ENCODE data around the gene CAMK1D.
"Not testable (repeated sequence)": the region's sequence is repeated elsewhere in the genome, so short reads cannot be mapped to it uniquely, and the experiment has no call there.

CAMK1D gene

DNA sequence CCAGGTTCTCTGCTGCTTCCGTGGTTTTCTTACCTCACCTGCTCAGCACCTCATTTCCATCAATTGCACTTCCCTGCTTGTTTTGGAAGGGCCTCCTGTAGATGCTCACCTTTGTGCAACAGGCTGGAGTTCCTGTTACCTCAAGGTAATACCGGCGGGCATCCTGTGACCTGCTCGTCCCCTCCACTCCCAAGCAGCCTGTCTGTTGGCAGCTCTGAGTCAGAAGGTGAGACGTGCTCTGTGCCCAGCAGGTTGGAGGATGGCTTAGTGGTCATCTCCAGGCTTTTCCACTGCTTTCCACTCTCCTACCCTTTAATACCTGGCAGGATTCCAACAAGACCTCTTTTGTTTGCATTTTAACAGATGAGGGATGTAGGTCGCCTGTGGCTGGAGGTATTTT lies 86.0 kb downstream of the CAMK1D start:
- Histone ChIP-seq H3K4me2 (ENCODE audit: low read depth, low read length) (no peak overlapping the region), H3K9me2 (replicated peaks; ENCODE audit: insufficient read depth, low read length) (no peaks in the 10 kb centered on the region), H3K4me3 (ENCODE audit: low read length) (no peak overlapping the region), H3K4me1 (ENCODE audit: low read length) (no peaks in the 10 kb centered on the region), H2AFZ (ENCODE audit: low read length) (no peak overlapping the region), H3K36me3 (replicated peaks; ENCODE audit: insufficient read depth, low read length) (no peaks in the 10 kb centered on the region), H3K27me3 (replicated peaks; ENCODE audit: insufficient read depth, low read length) (no peaks in the 10 kb centered on the region), H3K79me2 (ENCODE audit: low read length) (peaks cover 54% of the 10 kb centered on the region), H3K9me3 (replicated peaks; ENCODE audit: insufficient read depth, low read length) (no peaks in the 10 kb centered on the region), H3K27ac (ENCODE audit: low read length) (no peak overlapping the region), H3K9ac (ENCODE audit: low read length) (no peak overlapping the region), H4K20me1 (ENCODE audit: insufficient read depth, low read length) (no peaks in the 10 kb centered on the region), H3F3A (ENCODE audit: insufficient read depth, low read length) (no peaks in the 10 kb centered on the region)
- DNase-seq = no peak
- TF ChIP-seq EZH2phosphoT487 (IDR thresholded peaks at IDR 0.05; ENCODE audit: low read length) (no peak), EZH2 (optimal IDR thresholded peaks at IDR 0.05; ENCODE audit: low read depth, low read length) (no peak)
- TF ChIP-seq, protein P1, sequence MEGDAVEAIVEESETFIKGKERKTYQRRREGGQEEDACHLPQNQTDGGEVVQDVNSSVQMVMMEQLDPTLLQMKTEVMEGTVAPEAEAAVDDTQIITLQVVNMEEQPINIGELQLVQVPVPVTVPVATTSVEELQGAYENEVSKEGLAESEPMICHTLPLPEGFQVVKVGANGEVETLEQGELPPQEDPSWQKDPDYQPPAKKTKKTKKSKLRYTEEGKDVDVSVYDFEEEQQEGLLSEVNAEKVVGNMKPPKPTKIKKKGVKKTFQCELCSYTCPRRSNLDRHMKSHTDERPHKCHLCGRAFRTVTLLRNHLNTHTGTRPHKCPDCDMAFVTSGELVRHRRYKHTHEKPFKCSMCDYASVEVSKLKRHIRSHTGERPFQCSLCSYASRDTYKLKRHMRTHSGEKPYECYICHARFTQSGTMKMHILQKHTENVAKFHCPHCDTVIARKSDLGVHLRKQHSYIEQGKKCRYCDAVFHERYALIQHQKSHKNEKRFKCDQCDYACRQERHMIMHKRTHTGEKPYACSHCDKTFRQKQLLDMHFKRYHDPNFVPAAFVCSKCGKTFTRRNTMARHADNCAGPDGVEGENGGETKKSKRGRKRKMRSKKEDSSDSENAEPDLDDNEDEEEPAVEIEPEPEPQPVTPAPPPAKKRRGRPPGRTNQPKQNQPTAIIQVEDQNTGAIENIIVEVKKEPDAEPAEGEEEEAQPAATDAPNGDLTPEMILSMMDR (IDR thresholded peaks at IDR 0.05; ENCODE audit: low read length) = no peak

DNA sequence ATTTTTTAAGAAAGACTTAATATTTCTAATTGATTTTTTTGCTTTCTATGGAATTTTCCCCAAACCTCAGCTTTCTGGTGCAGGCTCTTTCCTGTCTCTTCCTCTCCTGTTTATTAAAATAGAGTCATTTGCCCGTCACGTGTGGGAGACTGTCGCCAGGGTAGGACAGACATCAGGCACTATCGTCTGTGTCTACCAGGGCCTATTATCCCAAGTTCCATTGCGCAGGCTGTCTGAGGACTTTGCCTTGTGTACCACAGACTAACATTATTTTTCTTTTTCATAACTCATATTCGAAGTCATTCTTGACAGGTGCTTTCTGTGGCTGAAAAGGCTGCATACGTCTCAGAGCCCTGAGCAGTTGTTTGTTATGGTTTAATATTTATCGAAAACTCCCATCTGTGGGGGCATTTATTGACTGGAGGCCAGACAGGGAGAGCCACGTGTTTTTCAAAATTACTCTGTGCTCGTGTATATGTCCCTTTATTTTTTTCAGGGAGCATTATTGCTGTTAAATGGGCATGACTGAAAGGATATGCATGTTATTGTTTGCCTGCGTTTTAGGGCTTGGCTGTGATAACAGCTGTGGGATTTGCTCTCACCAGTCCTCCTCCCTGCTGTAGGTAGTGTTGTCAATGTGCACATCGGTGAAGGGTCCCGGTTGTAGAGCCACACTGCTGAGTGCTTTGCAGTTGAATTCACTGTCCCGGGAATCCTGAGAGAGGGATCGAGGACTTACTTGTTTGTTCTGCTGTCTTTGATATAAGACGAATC lies 89.8 kb downstream of the CAMK1D start:
- Histone ChIP-seq H2AFZ (ENCODE audit: low read length) (no peak overlapping the region), H3K4me2 (ENCODE audit: low read depth, low read length) (no peak overlapping the region), H4K20me1 (ENCODE audit: insufficient read depth, low read length) (no peaks in the 10 kb centered on the region), H3K9me2 (replicated peaks; ENCODE audit: insufficient read depth, low read length) (no peaks in the 10 kb centered on the region), H3K9me3 (replicated peaks; ENCODE audit: insufficient read depth, low read length) (no peaks in the 10 kb centered on the region), H3K36me3 (replicated peaks; ENCODE audit: insufficient read depth, low read length) (no peaks in the 10 kb centered on the region), H3F3A (ENCODE audit: insufficient read depth, low read length) (no peaks in the 10 kb centered on the region), H3K4me3 (ENCODE audit: low read length) (no peak overlapping the region), H3K27ac (ENCODE audit: low read length) (no peak overlapping the region), H3K4me1 (ENCODE audit: low read length) (no peaks in the 10 kb centered on the region), H3K9ac (ENCODE audit: low read length) (no peak overlapping the region), H3K79me2 (ENCODE audit: low read length) (peaks cover 53% of the 10 kb centered on the region), H3K27me3 (replicated peaks; ENCODE audit: insufficient read depth, low read length) (no peaks in the 10 kb centered on the region)
- no peak for DNase-seq
- TF ChIP-seq, protein P1 (IDR thresholded peaks at IDR 0.05; ENCODE audit: low read length) = no peak
- no peak for TF ChIP-seq EZH2 (optimal IDR thresholded peaks at IDR 0.05; ENCODE audit: low read depth, low read length)
- no peak for TF ChIP-seq EZH2phosphoT487 (IDR thresholded peaks at IDR 0.05; ENCODE audit: low read length)

DNA sequence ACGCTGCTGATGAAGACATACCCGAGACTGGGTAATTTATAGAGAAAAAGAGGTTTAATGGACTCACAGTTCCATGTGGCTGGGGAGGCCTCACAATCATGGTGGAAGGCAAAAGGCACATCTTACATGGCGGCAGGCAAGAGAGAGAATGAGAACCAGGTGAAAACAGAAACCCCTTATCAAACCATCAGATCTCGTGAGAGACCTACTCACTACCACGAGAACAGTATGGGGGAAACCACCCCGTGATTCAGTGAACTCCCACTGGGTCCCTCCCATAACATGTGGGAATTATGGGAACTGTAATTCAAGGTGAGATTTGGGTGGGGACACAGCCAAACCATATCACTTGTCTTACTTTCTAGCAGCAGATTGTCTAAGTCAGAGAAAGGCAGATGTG lies 90.4 kb downstream of the CAMK1D start:
- DNase-seq; H3K9ac ChIP-seq (ENCODE audit: low read length); H3K4me2 ChIP-seq (ENCODE audit: low read depth, low read length); H3K27ac ChIP-seq (ENCODE audit: low read length); H3F3A ChIP-seq (ENCODE audit: insufficient read depth, low read length); H3K4me3 ChIP-seq (ENCODE audit: low read length); H3K4me1 ChIP-seq (ENCODE audit: low read length); H2AFZ ChIP-seq (ENCODE audit: low read length); H3K27me3 ChIP-seq (replicated peaks; ENCODE audit: insufficient read depth, low read length); H3K9me2 ChIP-seq (replicated peaks; ENCODE audit: insufficient read depth, low read length); H3K9me3 ChIP-seq (replicated peaks; ENCODE audit: insufficient read depth, low read length); H4K20me1 ChIP-seq (ENCODE audit: insufficient read depth, low read length); H3K36me3 ChIP-seq (replicated peaks; ENCODE audit: insufficient read depth, low read length): not testable (repeated sequence)
- peaks cover 57% of the 10 kb centered on the region for H3K79me2 ChIP-seq (ENCODE audit: low read length)

DNA sequence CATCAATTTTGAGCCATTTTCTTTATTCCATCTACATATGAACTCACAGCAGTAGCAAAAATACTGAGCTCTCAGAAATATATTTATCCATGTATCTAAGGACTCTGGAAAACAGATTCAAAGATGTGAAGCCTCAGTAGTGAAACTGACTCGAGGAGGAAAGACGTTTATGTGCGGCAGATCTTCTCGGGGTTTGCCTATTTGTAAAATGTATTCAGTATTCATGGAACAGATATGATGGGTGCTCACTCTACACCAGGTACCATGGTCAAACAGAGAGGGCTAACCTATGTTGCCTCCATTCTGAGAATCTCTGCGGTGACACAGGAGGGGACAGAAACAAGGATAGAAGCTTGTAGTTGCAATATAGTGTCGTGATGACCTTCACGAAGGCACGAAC lies 93.7 kb downstream of the CAMK1D start:
- Histone ChIP-seq H3K9me2 (replicated peaks; ENCODE audit: insufficient read depth, low read length) (no peaks in the 10 kb centered on the region), H4K20me1 (ENCODE audit: insufficient read depth, low read length) (no peaks in the 10 kb centered on the region), H3K36me3 (replicated peaks; ENCODE audit: insufficient read depth, low read length) (no peaks in the 10 kb centered on the region), H3K9me3 (replicated peaks; ENCODE audit: insufficient read depth, low read length) (no peaks in the 10 kb centered on the region), H3K4me1 (ENCODE audit: low read length) (no peaks in the 10 kb centered on the region), H3K79me2 (ENCODE audit: low read length) (peaks cover 52% of the 10 kb centered on the region), H3F3A (ENCODE audit: insufficient read depth, low read length) (no peaks in the 10 kb centered on the region), H3K9ac (ENCODE audit: low read length) (no peak overlapping the region), H2AFZ (ENCODE audit: low read length) (no peak overlapping the region), H3K4me2 (ENCODE audit: low read depth, low read length) (no peak overlapping the region), H3K4me3 (ENCODE audit: low read length) (no peak overlapping the region), H3K27me3 (replicated peaks; ENCODE audit: insufficient read depth, low read length) (no peaks in the 10 kb centered on the region), H3K27ac (ENCODE audit: low read length) (no peak overlapping the region)
- no peak for TF ChIP-seq EZH2 (optimal IDR thresholded peaks at IDR 0.05; ENCODE audit: low read depth, low read length)
- TF ChIP-seq, protein P1 (IDR thresholded peaks at IDR 0.05; ENCODE audit: low read length) = no peak
- no peak for TF ChIP-seq EZH2phosphoT487 (IDR thresholded peaks at IDR 0.05; ENCODE audit: low read length)
- DNase-seq = no peak
